Aorta (tissue), 5 donors: ENCODE data around the gene CD46. TPM values are rescaled to one million over a fixed set of nuclear protein-coding genes. Genes with fewer than 3 reads are reported as not detected.

Source experiments
- ATAC-seq: fragments of 200-7000 bp; cut with Tn5 transposase; one replicate; pipeline ENCODE4 v1.9.1; 2022; ENCODE audit warnings: moderate library complexity; ENCODE audit not compliant: low FRiP score
- DNase-seq, 2 donors: peaks; one replicate each; pipeline ENCODE4 v3.0.0-alpha.2; 2020
- H3K27ac ChIP-seq, 2 donors: one replicate each; pipeline ENCODE4 v1.5.1; 2013; ENCODE audit warnings: low read length in 2 of 2, mild to moderate bottlenecking in 2 of 2, moderate library complexity in 2 of 2, control low read depth in 1 of 2, inconsistent platforms in 1 of 2, low read depth in 1 of 2
- H3K27me3 ChIP-seq, 2 donors: one replicate each; pipeline ENCODE4 v1.6.1; 2013; ENCODE audit warnings: control low read depth in 1 of 2, low read length in 1 of 2, mild to moderate bottlenecking in 1 of 2, moderate library complexity in 1 of 2; ENCODE audit not compliant: insufficient read depth in 2 of 2, control insufficient read depth in 1 of 2
- H3K36me3 ChIP-seq, 2 donors: one replicate each; pipeline ENCODE4 v1.6.1; 2013; ENCODE audit warnings: control low read depth in 1 of 2, low read length in 1 of 2, mild to moderate bottlenecking in 1 of 2; ENCODE audit not compliant: insufficient read depth in 2 of 2, control insufficient read depth in 1 of 2
- H3K4me1 ChIP-seq, 2 donors: one replicate each; pipeline ENCODE4 v1.6.1; 2013; ENCODE audit warnings: low read length in 2 of 2, control low read depth in 1 of 2, mild to moderate bottlenecking in 1 of 2, moderate library complexity in 1 of 2; ENCODE audit not compliant: insufficient read depth in 2 of 2, control insufficient read depth in 1 of 2
- H3K4me3 ChIP-seq, 2 donors: one replicate each; pipeline ENCODE4 v1.5.1; 2013; ENCODE audit warnings: low read length in 2 of 2, control low read depth in 1 of 2, mild to moderate bottlenecking in 1 of 2
- H3K9me3 ChIP-seq: one replicate; pipeline ENCODE4 v1.6.1; 2013; ENCODE audit warnings: mild to moderate bottlenecking, low read length; ENCODE audit not compliant: control insufficient read depth
- WGBS, 2 donors: extraction: QIAGEN DNeasy Blood & Tissue Kit; methylation state at CpG; one replicate each; pipeline ENCODE4 v1.1.7; 2013; 5-methylcytosine and 5-hydroxymethylcytosine counted together
- intact Hi-C, 2 donors: fragments of 100-400 bp; cut with DNase I; formaldehyde crosslinking; loops; one replicate each; pipeline versions ENCODE4 v1.14.2 to v1.15.0; 2022
- polyA plus RNA-seq, 2 donors: library from polyadenylated mRNA; stranded (reverse); fragments of 200-250 nt; gene quantifications; one replicate each; pipeline ENCODE4 v1.2.3, GENCODE V29; 2013
- total RNA-seq, 2 donors: library from RNA; stranded (reverse); fragmentation: NEBNext Ultra II Directional; extraction: Animal tissue kit (Norgen Biotek cat#: 25700); gene quantifications; one replicate each; pipeline ENCODE4 v1.2.1, GENCODE V29; 2021
- donor health status: healthy with polysubstance abuse.
- donor health status: Bipolar disorder and iron deficiency.
- donor health status: DM: no; HTN: no; CAD: no.
- donor health status: DM: no; HTN: no; CAD: no.
- donor health status: DM: yes; HTN: yes; CAD: no.

The CD46 gene
- total and polyA plus RNA-seq, 4 donors, result 56.3 to 210 (median 171) TPM

- intact Hi-C loops, result loop anchor here in 1 of 2 donors (2.0 to 10.0 kb wide), 2 partner anchors 19 to 407 kb away; no protein-coding TSS in a partner anchor
These were observed 66.2 kb downstream of the CD46 start for GRCh38 chr1:207817778-207818751.

DNA sequence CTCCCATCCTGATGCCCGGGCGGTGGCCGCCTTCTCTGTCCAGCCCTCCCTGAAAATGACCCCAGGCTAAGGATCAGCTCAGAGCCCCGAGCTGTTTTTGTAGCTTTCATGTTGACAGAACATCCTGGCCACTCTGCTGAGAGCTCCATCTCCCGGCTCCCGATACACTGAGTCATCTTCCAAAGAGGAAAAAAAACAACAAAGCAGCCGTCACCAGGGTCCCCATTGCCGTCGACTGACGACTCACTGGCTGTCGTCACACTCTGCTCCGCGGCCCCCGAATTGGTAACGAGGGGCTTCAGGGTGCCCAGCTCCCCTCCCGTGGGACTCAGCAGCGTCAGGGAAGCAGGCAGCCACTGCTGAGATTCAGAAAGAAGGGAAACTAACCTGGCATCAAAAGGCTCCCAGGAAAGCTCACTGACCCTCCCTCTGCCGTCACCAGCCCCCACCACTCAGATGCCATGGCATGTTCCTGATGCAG lies 67.2 kb downstream of the CD46 start:
- peaks cover 0 to 3% of the 10 kb centered on the region in 2 donors for H3K4me1 ChIP-seq
- intact Hi-C loops, result loop anchor here in 1 of 2 donors (2.0 to 10.0 kb wide), 2 partner anchors 20 to 406 kb away; no protein-coding TSS in a partner anchor
- H3K9me3 ChIP-seq, result no peaks in the 10 kb centered on the region
- ATAC-seq, result no peak
- H3K27ac ChIP-seq, result peak overlapping the region in 1 of 2 donors; percentile 50
- 23 to 26% methylated on average over 18 of the region's 18 CpGs for WGBS, 2 donors
- no peak for DNase-seq
- H3K4me3 ChIP-seq, result peak overlapping the region in 1 of 2 donors; percentile 93
- peaks cover 2 to 8% of the 10 kb centered on the region in 2 donors for H3K36me3 ChIP-seq
- H3K27me3 ChIP-seq, result no peaks in the 10 kb centered on the region

More at GRCh38 chr1:207817778-207818751, 66.2 kb downstream of the CD46 start:
- no peak for ATAC-seq
- H3K4me3 ChIP-seq, result peak overlapping the region in 1 of 2 donors; percentile 93
- peaks cover 4 to 5% of the 10 kb centered on the region in 2 donors for H3K4me1 ChIP-seq
- peak in 1 of 2 donors; percentile 45 for DNase-seq
- WGBS, 2 donors, result 81 to 89% methylated on average over 27 to 48 of the region's 48 CpGs
- H3K27ac ChIP-seq, result peak overlapping the region in 1 of 2 donors; percentile 50
- H3K36me3 ChIP-seq, result peaks cover 2 to 8% of the 10 kb centered on the region in 2 donors
- no peaks in the 10 kb centered on the region for H3K27me3 ChIP-seq
- H3K9me3 ChIP-seq, result no peaks in the 10 kb centered on the region

GRCh38 chr1:207820568-207821463 lies 69.0 kb downstream of the CD46 start:
- intact Hi-C loops, result loop anchor here in 1 of 2 donors (10.0 kb wide), 1 partner anchor 144 kb away; no protein-coding TSS in a partner anchor
- Histone ChIP-seq H3K4me3 (peak overlapping the region; percentile 93 to 98), H3K36me3 (peaks cover 2 to 4% of the 10 kb centered on the region in 2 donors), H3K4me1 (no peaks in the 10 kb centered on the region), H3K9me3 (no peaks in the 10 kb centered on the region), H3K27ac (peak overlapping the region in 1 of 2 donors; percentile 95), H3K27me3 (no peaks in the 10 kb centered on the region)
- no peak for DNase-seq
- ATAC-seq, result no peak
- WGBS, 2 donors, result 40 to 52% methylated on average over 22 of the region's 22 CpGs

GRCh38 chr1:207821464-207822045 lies 69.7 kb downstream of the CD46 start:
- peaks cover 0 to 3% of the 10 kb centered on the region in 2 donors for H3K4me1 ChIP-seq
- no peaks in the 10 kb centered on the region for H3K27me3 ChIP-seq
- ATAC-seq (no peak), DNase-seq (no peak)
- intact Hi-C loops, result loop anchor here in 1 of 2 donors (10.0 kb wide), 1 partner anchor 143 kb away; no protein-coding TSS in a partner anchor
- peaks cover 0 to 2% of the 10 kb centered on the region in 2 donors for H3K36me3 ChIP-seq
- peak overlapping the region in 1 of 2 donors; percentile 95 for H3K27ac ChIP-seq
- peak overlapping the region; percentile 93 to 98 for H3K4me3 ChIP-seq
- H3K9me3 ChIP-seq, result no peaks in the 10 kb centered on the region
- 80 to 89% methylated on average over 17 of the region's 17 CpGs for WGBS, 2 donors

DNA sequence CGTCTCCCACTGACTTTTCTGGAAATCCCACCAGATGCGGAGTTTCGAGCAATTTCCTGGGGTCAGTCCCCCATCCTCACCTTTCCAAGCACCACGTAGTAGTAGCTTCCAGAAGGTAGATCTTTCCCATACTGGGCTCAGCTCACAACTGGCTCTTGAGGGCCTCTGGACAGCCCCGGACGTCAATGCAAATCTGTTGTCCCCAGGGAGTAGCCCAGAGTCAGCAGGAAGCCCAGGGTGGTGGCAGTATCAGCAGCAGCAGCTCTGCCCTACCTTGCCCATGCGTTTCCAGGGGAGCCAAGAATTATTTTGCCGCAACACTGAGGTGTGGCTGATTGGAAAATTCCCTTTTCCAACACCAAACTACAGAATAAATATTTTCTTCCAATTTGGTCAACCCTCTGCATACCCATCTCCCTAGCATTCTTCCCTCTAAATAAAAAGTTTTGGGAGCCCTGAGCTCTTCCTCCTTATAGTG lies 70.3 kb downstream of the CD46 start:
- DNase-seq (no peak), ATAC-seq (no peak)
- WGBS, 2 donors, result 31 to 42% methylated on average over 8 of the region's 8 CpGs
- Histone ChIP-seq H3K4me1 (peaks cover 0 to 3% of the 10 kb centered on the region in 2 donors), H3K27me3 (no peaks in the 10 kb centered on the region), H3K9me3 (no peaks in the 10 kb centered on the region), H3K27ac (peak overlapping the region; percentile 52 to 95), H3K4me3 (peak overlapping the region; percentile 93 to 98), H3K36me3 (peaks cover 0 to 2% of the 10 kb centered on the region in 2 donors)
- intact Hi-C loops, result loop anchor here in 1 of 2 donors (10.0 kb wide), 1 partner anchor 143 kb away; no protein-coding TSS in a partner anchor

GRCh38 chr1:207822602-207823451 lies 71.0 kb downstream of the CD46 start:
- peak; percentile 89 to 93 for DNase-seq
- Histone ChIP-seq H3K4me3 (peak overlapping the region; percentile 98 to 99), H3K27me3 (no peaks in the 10 kb centered on the region), H3K4me1 (peaks cover 0 to 3% of the 10 kb centered on the region in 2 donors), H3K27ac (peak overlapping the region; percentile 97 to 99), H3K9me3 (no peaks in the 10 kb centered on the region), H3K36me3 (peaks cover 0 to 2% of the 10 kb centered on the region in 2 donors)
- intact Hi-C loops, result loop anchor here in 1 of 2 donors (10.0 kb wide), 1 partner anchor 142 kb away; no protein-coding TSS in a partner anchor
- ATAC-seq, result peak; percentile 84
- 6 to 11% methylated on average over 11 of the region's 11 CpGs for whole genome bisulfite sequencing, 2 donors

DNA sequence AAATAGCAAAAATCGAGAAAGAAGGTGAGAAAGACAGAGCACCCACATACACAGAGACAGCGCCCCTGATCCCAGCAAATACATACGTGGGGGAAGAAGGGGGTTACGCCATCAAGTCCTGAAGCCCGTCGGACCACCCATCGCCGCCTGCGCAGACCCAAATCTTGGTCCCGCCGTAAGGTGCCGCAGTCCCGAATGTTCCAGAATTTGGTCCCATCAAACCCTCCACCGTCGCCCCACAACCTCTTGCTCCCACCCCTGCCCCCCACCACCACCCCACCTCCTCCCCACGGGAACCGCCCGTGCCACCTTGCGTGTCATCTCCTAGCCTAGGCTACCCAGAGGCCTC lies 71.7 kb downstream of the CD46 start:
- peak overlapping the region; percentile 97 to 99 for H3K27ac ChIP-seq
- H3K9me3 ChIP-seq, result no peaks in the 10 kb centered on the region
- peaks cover 0 to 2% of the 10 kb centered on the region in 2 donors for H3K36me3 ChIP-seq
- DNase-seq (no peak), ATAC-seq (peak; percentile 8)
- WGBS, 2 donors, result 4 to 5% methylated on average over 19 of the region's 19 CpGs
- intact Hi-C loops, result loop anchor here in 1 of 2 donors (10.0 kb wide), 1 partner anchor 141 kb away; no protein-coding TSS in a partner anchor
- peaks cover 0 to 3% of the 10 kb centered on the region in 2 donors for H3K4me1 ChIP-seq
- H3K4me3 ChIP-seq, result peak overlapping the region; percentile 96 to 99
- H3K27me3 ChIP-seq, result no peaks in the 10 kb centered on the region
